ENCODE measurements around the gene LCLAT1. TPM values are rescaled to one million over a fixed set of nuclear protein-coding genes. Genes with fewer than 3 reads are reported as not detected.
"Not testable (repeated sequence)": the region's sequence is repeated elsewhere in the genome, so short reads cannot be mapped to it uniquely, and the experiment has no call there.

Gene LCLAT1
- polyA plus RNA-seq, 3 donors: 0.56 to 1.6 (median 1.2) TPM

DNA sequence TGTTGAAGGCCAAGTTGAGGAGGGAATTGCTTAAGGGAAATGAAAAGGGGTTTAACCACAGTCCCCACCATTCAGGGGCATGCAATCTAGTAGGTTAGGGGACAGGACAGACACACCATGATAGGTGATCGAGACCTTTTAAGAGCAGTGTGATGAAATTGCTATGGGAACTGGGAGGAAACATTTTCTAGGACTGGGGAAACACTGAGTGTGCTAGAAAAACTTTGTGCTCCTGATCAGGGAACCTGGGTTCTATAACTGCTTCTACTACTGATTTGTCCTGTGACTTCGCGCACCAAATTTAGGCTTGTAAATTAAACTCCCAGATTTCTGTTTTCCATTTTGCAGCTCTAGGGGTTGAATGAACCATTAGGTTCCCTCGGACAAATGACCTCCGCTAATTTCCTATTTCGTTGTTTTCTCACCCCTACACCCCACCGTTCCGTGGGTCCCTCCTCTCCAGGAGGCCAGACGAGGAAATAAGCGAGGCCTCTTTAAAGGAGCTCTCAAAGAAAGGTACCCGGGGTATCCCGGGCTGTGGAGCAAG is 371 bp upstream of the LCLAT1 start:
- 1 to 3% (median 1%) methylated on average over 12 of the region's 12 CpGs for WGBS, 3 donors
- no peak overlapping the region for H3K27ac ChIP-seq (ENCODE audit: low read depth, low read length)

DNA sequence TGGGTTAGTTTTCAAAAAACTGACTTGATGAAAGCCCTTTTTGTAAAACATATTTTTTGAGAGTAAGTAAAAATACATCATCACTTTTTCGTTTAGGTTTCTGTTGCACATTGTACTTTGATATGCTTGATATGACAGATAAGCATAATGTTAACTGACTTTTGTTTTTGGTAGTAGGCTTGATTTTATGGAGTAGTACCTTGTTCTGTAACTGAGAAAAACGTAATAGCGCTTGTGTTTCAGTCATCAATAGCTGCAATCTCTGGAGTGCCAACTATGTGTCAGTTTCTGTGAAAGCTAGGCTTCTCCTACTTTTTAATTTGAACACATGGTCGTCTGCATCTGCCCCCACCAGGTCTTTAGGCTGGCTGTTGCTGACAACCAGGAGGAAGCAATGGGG is 1.3 kb downstream of the LCLAT1 start:
- WGBS, 3 donors: 49 to 82% (median 74%) methylated on average over 4 of the region's 4 CpGs
- no peak overlapping the region for H3K27ac ChIP-seq (ENCODE audit: low read depth, low read length)

DNA sequence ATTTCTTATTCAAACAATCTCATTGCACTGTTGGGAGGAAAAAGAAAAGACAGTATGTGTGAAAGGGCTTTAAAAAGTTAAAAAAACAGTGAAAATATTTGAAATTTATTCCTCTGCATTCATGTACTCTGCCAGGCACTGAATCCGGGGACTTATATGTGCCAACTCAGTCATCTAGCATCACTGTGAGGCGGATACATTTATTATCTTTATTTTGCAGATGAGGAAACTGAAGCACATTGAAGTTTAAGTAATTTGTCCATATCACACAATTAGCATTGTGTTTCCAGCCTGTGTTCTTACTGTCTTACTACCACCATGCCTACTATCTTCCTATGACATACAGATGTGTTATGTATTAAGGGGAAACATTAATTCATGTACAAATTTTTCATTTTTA is 1.8 kb downstream of the LCLAT1 start:
- WGBS, 3 donors: 92 to 96% (median 95%) methylated on average over 2 of the region's 2 CpGs
- no peak overlapping the region for H3K27ac ChIP-seq (ENCODE audit: low read depth, low read length)

DNA sequence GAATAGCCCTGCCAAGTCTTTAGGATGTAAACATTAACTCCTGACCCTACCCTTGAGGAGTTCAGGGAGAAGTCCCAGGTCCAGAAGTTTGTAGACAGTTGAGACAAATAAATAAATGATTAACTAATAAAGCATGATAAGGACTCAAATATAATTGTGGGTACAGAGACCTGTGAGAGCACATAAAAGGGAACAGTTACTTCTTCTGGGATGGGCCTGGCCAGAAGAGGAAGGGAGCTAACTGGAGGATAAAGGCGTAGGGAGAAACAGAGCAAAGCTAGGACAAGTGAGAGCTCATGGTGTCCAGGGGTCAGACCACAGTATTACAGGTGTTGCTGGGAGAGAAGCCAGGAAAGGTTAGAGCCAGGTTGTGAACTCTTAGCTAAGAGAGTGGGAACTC is 3.0 kb downstream of the LCLAT1 start:
- 84 to 100% (median 95%) methylated on average over 1 of the region's 1 CpG for WGBS, 3 donors
- H3K27ac ChIP-seq (ENCODE audit: low read depth, low read length): no peak overlapping the region

DNA sequence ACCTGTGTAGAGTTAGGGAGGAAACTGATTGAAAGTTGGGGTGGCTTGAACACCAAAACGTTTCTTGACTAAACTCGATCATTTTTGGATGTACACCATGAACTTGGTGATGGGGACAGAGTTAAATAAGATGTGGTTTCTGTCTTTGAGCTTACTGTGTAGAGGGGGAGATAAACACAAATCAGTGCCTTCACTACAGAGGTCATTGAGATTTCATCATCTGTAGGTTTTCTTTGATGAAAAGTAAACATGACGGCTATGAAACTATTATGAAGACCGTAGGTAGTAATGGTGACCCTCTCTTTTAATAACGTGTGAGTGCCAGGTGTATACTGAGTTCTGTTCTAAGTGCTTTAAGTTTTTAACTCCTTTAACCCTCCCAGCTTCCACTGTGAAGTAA is 6.5 kb downstream of the LCLAT1 start:
- 76 to 86% (median 84%) methylated on average over 5 of the region's 5 CpGs for WGBS, 3 donors

DNA sequence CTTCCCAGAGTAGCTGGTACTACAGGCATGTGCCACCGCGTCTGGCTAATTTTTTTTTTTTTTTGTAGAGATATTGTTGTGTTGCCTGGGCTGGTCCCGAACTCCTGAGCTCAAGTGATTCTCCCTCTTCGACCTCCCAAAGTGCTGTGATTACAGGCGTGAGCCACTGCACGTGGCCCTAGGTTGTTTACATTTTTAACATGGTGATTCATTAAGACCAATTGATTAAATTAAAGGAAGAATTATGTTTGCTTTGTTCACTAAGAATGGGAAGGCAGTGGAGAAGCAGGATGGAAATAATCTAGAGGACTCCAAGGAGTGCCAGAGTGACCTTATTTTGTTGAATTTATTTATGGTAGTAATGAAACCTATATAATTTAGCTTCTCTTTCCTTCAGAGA is 7.5 kb downstream of the LCLAT1 start:
- whole genome bisulfite sequencing, 3 donors: 67 to 89% (median 89%) methylated on average over 6 of the region's 6 CpGs
- no peak overlapping the region for H3K27ac ChIP-seq (ENCODE audit: low read depth, low read length)

More for the DNA sequence above, 6.5 kb downstream of the LCLAT1 start:
- H3K27ac ChIP-seq (ENCODE audit: low read depth, low read length): no peak overlapping the region

DNA sequence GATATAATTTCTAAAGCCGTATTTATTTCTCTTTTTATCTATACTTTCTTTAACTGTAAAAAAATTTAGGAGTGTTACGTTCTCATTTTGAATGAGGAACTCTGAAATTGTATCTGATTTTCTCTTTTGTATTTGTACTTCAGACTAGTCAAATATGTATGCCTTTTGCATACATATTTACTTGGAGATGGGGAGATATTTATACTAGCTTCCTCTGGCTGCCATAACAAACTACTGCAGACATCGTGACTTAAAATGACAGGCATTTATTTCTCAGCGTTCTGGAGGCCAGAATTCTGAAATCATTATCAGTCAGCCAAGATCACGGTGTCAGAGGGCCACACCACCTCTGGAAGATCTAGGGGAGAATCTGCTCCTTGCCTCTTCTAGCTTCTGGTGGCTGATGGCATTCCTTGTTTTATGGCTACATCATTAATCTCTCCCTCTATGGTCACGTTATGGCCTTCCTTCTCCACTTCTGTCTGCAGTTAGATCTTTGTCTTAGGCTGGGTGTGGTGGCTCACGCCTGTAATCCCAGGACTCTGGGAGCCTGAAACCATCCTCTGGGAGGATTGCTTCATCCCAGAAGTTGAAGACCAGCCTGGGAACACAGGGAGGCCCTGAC is 8.2 kb downstream of the LCLAT1 start:
- no peak overlapping the region for H3K27ac ChIP-seq (ENCODE audit: low read depth, low read length)
- 41 to 76% (median 58%) methylated on average over 7 of the region's 7 CpGs for WGBS, 3 donors

DNA sequence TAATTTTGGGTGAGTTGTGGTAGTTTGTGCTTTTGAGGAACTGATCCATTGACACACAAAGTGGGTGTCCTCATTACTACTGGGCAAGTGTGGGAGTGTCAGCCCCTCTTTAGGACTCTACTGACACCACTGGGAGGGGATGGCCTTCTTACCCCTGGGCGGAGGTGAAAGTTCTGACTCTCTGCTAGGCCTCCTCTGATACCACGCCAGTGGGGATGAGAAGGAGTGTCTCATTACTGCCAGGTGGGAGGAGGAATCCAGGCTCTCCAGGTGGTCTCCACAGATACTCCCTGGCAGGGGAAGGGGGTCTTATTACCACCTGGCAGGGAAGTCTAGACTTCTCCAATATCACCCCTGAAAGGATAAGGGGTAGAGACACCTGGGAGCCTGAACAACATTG is 9.1 kb downstream of the LCLAT1 start:
- H3K27ac ChIP-seq (ENCODE audit: low read depth, low read length): no peak overlapping the region
- 99 to 100% (median 100%) methylated on average over 2 of the region's 2 CpGs for WGBS, 3 donors

DNA sequence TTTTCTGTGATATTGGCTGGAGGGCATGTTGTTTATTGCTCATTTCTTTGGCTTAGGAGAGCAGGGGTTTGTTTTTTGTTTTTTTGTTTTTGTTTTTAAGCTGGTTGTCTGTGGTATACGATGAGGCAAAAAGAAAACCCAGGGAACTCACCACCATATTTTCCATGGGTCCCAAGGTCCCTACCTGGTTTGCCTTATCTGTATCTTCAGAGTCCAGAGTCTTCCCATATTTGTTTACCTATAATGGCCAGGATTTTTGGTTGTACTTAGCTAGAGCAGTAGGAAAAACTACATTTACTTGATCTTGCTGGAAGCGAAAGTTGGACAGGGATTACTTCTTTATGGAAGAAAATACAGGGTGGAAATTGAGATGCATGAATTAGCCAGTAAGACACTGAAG is 9.5 kb downstream of the LCLAT1 start:
- no peak overlapping the region for H3K27ac ChIP-seq (ENCODE audit: low read depth, low read length)
- WGBS, 3 donors: 96 to 99% (median 96%) methylated on average over 2 of the region's 2 CpGs

DNA sequence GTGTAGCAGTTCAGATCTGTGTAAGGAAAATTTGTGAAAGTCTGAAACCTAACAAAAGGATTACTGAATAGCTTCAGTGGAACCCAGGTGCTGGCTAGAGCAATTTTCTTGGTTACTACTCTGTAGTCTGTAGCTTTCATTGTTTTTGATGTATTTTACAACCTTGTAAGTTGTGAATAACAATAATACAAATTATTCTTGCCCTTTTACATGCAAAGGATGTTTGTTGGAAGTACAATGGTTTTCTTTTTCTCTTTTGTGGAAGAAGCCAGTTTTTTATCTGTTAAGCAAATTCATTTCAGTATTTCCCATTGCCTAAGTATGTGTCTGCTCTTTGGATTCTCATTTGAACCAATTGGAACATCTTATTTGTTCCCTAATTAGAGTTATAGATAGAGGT is 10.2 kb downstream of the LCLAT1 start:
- H3K27ac ChIP-seq (ENCODE audit: low read depth, low read length): no peak overlapping the region

DNA sequence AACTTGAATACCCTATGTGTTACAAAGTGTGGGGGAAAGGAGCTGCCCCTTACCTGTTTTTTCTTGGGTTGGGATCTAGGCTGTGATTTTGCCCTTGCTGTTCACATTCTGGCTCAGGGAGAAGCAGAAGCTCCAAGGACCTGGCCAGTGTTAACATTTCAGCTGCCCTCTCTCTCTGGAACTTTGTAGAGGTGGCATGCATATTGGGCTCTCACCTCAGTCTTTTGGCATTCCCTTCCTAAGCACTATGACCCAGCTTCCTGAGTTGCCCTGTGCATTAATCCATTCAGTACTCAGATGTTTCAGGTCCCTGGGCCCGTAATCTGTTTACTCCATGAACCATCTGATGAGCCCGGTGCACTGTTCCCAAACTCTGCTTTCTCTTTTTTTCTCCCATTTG is 12.1 kb downstream of the LCLAT1 start:
- H3K27ac ChIP-seq (ENCODE audit: low read depth, low read length): no peak overlapping the region
- 47 to 74% (median 69%) methylated on average over 2 of the region's 2 CpGs for WGBS, 3 donors

DNA sequence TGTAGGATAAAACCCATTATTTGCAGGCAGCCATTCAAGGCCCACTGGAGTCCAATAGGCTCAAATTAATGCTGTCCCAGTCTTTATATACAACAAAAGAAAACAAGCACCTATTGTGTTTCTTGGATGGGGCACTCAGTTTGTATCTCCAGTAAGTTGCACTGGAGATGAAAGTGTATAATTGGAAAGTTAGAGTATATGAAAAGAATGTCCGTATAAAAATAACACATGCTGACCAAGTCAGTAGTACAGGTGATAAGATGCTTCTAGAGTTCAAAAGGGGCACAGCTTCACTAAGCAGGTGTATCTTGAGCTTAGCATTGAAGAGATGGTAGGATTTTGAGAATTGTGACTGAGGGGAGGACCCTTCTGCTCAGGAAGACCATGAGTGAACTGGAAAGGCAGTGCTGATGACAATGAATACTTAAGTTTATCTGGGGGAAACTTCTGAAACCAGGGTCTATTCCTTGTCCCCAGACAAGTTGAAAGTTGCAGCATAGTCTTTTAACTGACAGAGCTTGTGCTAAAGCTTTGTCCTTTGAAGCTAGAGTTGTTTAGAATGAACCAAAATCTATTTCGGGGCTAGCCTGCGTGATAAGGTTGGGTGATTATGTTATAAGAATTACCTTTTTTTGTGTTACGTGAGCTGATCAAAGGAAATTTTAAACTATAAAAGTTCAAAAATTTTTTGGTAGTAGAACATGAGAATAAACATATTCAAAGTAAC is 15.2 kb downstream of the LCLAT1 start:
- 94 to 96% (median 95%) methylated on average over 4 of the region's 4 CpGs for WGBS, 3 donors
- no peak overlapping the region for H3K27ac ChIP-seq (ENCODE audit: low read depth, low read length)

DNA sequence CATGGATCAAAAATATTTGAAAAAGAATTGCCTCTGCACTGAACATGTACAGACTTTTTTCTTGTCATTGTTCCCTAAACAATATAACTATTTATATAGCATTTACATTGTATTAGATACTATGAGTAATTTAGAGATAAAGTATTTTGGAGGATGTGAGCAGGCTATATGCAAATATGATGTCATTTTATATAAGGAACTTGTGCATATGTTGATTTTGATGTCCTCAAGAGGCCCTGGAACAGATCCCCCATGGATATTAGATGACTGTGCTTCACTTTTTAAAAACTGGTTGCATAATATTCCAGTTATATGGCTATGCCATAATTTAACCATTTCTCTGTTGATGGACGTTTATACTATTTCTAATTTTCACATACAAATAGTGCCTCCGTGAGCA is 16.5 kb downstream of the LCLAT1 start:
- no peak overlapping the region for H3K27ac ChIP-seq (ENCODE audit: low read depth, low read length)
- WGBS, 3 donors: 48 to 49% (median 48%) methylated on average over 2 of the region's 2 CpGs

DNA sequence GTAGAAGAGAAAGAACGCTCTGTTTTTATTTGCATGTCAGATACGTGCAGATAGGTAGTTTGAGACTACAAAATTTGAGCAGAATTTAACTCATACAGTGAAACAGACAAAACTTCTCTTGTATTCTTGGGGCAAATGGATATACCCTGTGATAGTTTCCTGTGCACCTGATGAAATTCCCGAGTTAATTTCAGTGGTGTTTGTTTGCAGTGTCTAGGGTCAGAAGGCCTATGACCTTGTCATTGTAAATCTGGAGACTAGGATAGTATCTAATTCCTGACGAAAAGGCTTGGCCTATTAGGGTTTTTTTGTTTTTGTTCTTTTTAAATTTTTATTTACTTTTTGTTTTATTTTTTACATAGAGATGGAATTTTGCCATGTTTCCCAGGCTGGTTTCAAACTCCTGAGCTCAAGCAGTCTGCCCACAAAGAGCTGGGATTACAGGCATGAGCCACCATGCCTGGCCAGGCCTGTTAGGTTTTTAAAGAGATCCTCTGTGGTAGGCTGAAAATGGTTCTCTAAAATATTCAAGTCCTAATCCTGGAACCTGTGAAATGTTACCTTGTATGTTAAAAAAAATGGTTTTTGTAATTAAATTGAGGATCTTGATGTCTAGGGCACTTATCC is 17.6 kb downstream of the LCLAT1 start:
- 52 to 89% (median 85%) methylated on average over 4 of the region's 4 CpGs for WGBS, 3 donors
- H3K27ac ChIP-seq (ENCODE audit: low read depth, low read length): no peak overlapping the region

DNA sequence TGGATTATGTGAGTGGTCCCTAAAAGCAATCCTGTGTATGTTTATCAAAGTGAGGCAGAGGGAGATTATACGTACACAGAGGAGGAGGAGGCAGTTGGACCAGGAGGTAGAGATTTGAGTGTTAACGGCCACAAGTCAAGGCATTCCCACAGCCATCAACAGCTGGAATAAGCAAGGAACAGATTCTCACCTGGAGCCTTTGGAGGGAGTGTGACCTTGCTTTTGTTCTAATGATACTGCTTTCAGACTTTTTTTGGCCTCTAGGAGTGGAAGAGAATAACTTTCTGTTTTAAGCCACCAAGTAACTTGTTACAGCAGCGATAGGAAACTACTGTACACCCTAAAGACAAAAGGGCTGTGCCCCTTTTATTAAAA is 18.1 kb downstream of the LCLAT1 start:
- no peak overlapping the region for H3K27ac ChIP-seq (ENCODE audit: low read depth, low read length)
- 62 to 83% (median 79%) methylated on average over 3 of the region's 3 CpGs for WGBS, 3 donors

DNA sequence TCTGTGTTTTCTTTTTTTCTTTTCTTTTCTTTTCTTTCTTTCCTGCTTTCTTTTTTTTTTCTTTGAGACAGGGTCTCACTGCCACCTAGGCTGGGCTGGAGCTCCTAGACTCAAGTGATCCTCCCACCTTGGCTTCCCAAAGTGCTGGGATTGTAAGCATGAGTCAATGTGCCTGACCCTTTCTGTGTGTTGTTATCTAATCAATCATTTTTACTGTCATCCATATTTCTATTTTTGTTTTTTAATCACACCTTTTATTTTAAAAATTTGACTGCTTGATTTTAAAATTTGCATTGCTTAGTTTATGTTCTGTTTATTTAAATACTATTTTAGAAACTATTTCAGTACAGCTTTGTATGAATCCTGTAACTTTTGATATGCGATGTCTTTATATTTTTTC is 19.2 kb downstream of the LCLAT1 start:
- H3K27ac ChIP-seq (ENCODE audit: low read depth, low read length): no peak overlapping the region
- WGBS, 3 donors: 97 to 100% (median 99%) methylated on average over 1 of the region's 1 CpG

DNA sequence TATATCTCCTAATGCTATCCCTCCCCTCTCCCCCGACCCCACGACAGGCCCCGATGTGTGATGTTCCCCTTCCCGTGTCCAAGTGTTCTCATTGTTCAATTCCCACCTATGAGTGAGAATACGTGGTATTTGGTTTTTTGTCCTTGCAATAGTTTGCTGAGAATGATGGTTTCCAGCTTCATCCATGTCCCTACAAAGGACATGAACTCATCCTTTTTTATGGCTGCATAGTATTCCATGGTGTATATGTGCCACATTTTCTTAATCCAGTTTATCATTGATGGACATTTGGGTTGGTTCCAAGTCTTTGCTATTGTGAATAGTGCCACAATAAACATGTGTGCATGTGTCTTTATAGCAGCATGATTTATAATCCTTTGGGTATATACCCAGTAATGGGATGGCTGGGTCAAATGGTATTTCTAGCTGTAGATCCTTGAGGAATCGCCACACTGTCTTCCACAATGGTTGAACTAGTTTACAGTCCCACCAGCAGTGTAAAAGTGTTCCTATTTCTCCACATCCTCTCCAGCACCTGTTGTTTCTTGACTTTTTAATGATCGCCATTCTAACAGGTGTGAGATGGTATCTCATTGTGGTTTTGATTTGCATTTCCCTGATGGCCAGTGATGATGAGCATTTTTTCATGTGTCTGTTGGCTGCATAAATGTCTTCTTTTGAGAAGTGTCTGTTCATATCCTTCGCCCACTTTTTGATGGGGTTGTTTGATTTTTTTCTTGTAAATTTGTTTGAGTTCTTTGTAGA is 20.2 kb downstream of the LCLAT1 start:
- WGBS, 3 donors: 97 to 98% (median 97%) methylated on average over 6 to 8 of the region's 8 CpGs

DNA sequence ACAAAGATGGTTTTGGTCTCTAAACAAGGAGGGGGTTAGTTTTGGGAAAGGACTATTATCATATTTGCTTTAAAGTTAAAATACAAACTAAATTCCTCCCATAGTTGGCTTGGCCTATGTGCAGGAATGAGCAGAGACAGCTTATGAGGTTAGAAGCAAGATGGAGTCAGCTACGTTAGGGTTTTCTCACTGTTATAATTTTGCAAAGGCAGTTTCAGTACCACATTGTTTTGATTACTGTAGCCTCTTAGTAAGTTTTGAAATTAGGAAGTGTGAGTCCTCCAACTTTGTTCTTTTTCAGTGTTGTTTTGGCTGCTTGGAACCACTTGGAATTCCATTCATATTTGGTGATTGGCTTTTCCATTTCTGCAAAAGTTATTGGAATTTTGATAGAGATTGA is 23.4 kb downstream of the LCLAT1 start:
- 73 to 94% (median 78%) methylated on average over 1 of the region's 1 CpG for WGBS, 3 donors

More for the DNA sequence above, 20.2 kb downstream of the LCLAT1 start:
- not testable (repeated sequence) for H3K27ac ChIP-seq (ENCODE audit: low read depth, low read length)

DNA sequence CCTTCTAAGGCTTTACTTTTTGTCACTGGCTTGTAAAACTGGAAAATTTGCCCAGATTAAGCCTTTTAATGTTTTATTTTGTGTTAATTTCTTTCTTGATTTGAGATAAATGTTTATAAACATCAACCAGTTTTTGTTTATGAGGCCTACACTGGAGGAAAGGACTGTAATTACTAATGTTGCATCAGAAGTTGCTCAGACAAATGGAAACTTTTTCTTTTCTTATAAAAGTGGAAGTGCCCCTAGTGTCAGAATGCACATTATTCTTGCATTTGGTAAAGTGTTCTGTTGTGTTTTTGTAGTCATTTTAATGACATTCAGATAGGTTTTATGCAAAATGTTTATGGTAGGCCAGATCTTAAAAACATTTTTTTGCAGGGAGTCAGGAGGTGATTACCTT is 25.3 kb downstream of the LCLAT1 start:
- no peak overlapping the region for H3K27ac ChIP-seq (ENCODE audit: low read depth, low read length)

More for the DNA sequence above, 23.4 kb downstream of the LCLAT1 start:
- no peak overlapping the region for H3K27ac ChIP-seq (ENCODE audit: low read depth, low read length)

Data from adipose tissue (tissue), 3 donors.